NCI-H2196 (cell line): ENCODE data around the gene UNC5C.
"Not testable (repeated sequence)": the region's sequence is repeated elsewhere in the genome, so short reads cannot be mapped to it uniquely, and the experiment has no call there.

ENCODE experiments used
- DNase-seq: peaks from one replicate; lab custom pipeline; 2025; ENCODE audit not compliant: unreplicated experiment; lab: John Stamatoyannopoulos, UW

The UNC5C gene

GRCh38 chr4:95139424-95139823 lies 409.3 kb downstream of the UNC5C start:
- DNase-seq, result not testable (repeated sequence)

GRCh38 chr4:95134016-95134415 lies 414.8 kb downstream of the UNC5C start:
- not testable (repeated sequence) for DNase-seq

- no peak for DNase-seq
Observed at GRCh38 chr4:95129821-95130311, 418.9 kb downstream of the UNC5C start.

- no peak for DNase-seq
Observed at GRCh38 chr4:95129031-95129430, 419.7 kb downstream of the UNC5C start.

GRCh38 chr4:95124906-95125504 lies 423.8 kb downstream of the UNC5C start:
- no peak for DNase-seq

- DNase-seq, result no peak
Observed at GRCh38 chr4:95122001-95122400, 426.8 kb downstream of the UNC5C start.

- no peak for DNase-seq
Observed at GRCh38 chr4:95120456-95120855, 428.3 kb downstream of the UNC5C start.

- no peak for DNase-seq
Observed at GRCh38 chr4:95118497-95118896, 430.3 kb downstream of the UNC5C start.

- DNase-seq, result no peak
Observed at GRCh38 chr4:95114521-95114920, 434.3 kb downstream of the UNC5C start.
